ENCODE measurements around the gene ZNF710. TPM values are rescaled to one million over a fixed set of nuclear protein-coding genes. Genes with fewer than 3 reads are reported as not detected.

ZNF710 gene
- total and polyA plus RNA-seq, 2 of the 8 experiments (the other 6 are each of a cell fraction or from before 2014, with no cell fraction given), result 10.5 to 24.0 TPM

DNA sequence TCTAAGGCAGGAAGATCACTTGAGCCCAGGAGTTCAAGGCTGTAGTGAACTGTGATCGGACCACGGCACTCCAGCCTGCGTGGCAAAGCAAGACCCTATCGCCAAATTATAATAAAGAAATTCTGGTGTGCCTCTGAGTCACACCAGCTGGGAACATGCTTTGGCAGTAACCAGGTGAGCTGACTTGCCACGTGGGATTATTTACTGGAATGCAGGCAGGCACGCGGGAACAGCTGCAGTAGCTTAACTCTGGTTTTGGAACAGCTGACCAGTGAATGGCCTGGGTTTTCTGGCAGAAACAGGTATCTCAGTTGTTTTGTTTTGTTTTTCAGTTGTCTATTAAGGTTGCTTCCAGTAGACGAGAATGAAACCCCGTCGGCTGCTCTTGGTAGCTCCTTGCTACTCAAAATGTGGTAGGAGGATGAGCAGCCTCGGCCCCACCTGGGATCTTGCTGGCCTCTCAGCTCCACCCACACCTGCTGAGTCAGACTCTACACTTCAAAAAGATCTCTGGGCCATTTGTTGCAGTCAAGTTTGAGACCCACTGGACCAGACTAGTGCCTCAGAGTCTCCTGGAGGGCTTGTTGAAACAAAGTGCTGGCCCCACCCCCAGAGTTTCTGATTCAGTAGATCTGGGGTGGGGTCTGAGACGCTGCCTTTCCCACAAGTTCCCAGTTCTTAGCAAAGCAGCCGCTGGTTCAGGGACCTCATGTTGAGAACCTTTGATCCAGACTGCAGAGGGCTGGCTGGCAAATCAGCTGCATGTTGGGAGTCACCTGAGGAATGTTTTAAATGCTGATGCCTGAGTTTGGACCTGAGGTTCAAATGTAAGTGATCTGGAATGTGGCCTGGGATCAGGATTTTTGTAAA, 74.5 kb downstream of the ZNF710 start:
- Histone ChIP-seq H3K14ac (ENCODE audit: insufficient read length) (no peak overlapping the region), H2AK5ac (ENCODE audit: low read depth, low read length) (no peak overlapping the region), H3K9ac (replicated peaks in 1 of 4; ENCODE audit: extremely low read depth in 1 of 4, low read depth in 3 of 4, low read length in 3 of 4) (no peak overlapping the region), H3K27ac (ENCODE audit: low read depth, low read length) (peak overlapping the region; percentile 16; the same call in 1 of the 2 replicates), H3K23ac (ENCODE audit: insufficient read length) (no peak overlapping the region), H2BK5ac (ENCODE audit: low read depth, low read length) (peak overlapping the region; percentile 26; the same call in 1 of the 2 replicates), H3K79me2 (ENCODE audit: control insufficient read depth in 1 of 2, insufficient read depth in 2 of 2, low read length in 2 of 2) (no peaks in the 10 kb centered on the region), H4K8ac (ENCODE audit: extremely low read depth, insufficient read depth, low read length) (no peak overlapping the region), H3K23me2 (ENCODE audit: low read depth, low read length) (no peaks in the 10 kb centered on the region), H2BK120ac (replicated peaks; ENCODE audit: low read depth, low read length) (no peak overlapping the region), H3K18ac (ENCODE audit: extremely low read depth, low read length) (no peak overlapping the region; the same call in 1 of the 2 replicates), H3K56ac (replicated peaks; ENCODE audit: insufficient read length, low read depth, low read length) (no peak overlapping the region), H2BK12ac (ENCODE audit: low read depth, low read length) (0 out of 2 replicates have a peak overlapping the region, but pooled peaks have one; percentile 60), H3K36me3 (ENCODE audit: control insufficient read depth in 2 of 4, insufficient read depth in 4 of 4, low read length in 3 of 4) (peaks cover 0 to 14% (median 0%) of the 10 kb centered on the region in 4 experiments; a peak in 5 of 8 replicates), H3K4me3 (ENCODE audit: extremely low read depth in 1 of 4, insufficient read depth in 2 of 4, low read depth in 3 of 4, low read length in 4 of 4) (peak overlapping the region in 1 of 4 experiments; percentile 16; a peak in 2 of 8 replicates), H4K91ac (replicated peaks; ENCODE audit: insufficient read length, low read length) (no peak overlapping the region), H2BK20ac (ENCODE audit: low read length) (no peak overlapping the region), H3K4me1 (replicated peaks in 1 of 4; ENCODE audit: control insufficient read depth in 3 of 4, insufficient read depth in 4 of 4, low read length in 3 of 4) (peaks cover 4 to 6% (median 5%) of the 10 kb centered on the region in 4 experiments; a peak in 5 of 7 replicates), H3K79me1 (ENCODE audit: low read depth, low read length) (0 out of 2 replicates have a peak, but pooled peaks cover 2% of the 10 kb centered on the region), H4K20me1 (replicated peaks in 1 of 2; ENCODE audit: control insufficient read depth in 1 of 2, insufficient read depth in 2 of 2, low read length in 2 of 2) (peaks cover 0 to 5% of the 10 kb centered on the region in 2 experiments), H3K27me3 (replicated peaks in 1 of 4; ENCODE audit: control insufficient read depth in 3 of 4, extremely low read depth in 1 of 4, insufficient read depth in 3 of 4, low read length in 3 of 4) (no peaks in the 10 kb centered on the region), H2AFZ (ENCODE audit: low read length) (no peak overlapping the region), H3K9me3 (ENCODE audit: insufficient read depth in 2 of 2, low read depth in 1 of 2, low read length in 1 of 2) (no peaks in the 10 kb centered on the region), H4K5ac (ENCODE audit: insufficient read length, low read depth, low read length) (no peak overlapping the region), H2BK15ac (ENCODE audit: low read length) (no peak overlapping the region), H3K4ac (replicated peaks; ENCODE audit: insufficient read length, low read depth, low read length) (no peak overlapping the region), H3K4me2 (ENCODE audit: insufficient read depth in 1 of 2, low read depth in 2 of 2, low read length in 2 of 2) (peak overlapping the region; percentile 22 to 34; a peak in 2 of 4 replicates)
- DNase-seq (ENCODE audit: low read depth in 1 of 2, low spot score in 2 of 2) (peak in 1 of 2 experiments; percentile 60), FAIRE-seq (no peak)
- CTCF ChIA-PET (ENCODE audit: partially characterized antibody), result interaction anchor here (0.9 to 7.4 kb wide), 12 partner anchors 10 to 187 kb away, joined by 3 to 99 read pairs (median 4); no protein-coding TSS in a partner anchor
- 61% methylated on average over 13 of the region's 13 CpGs; no CpG with 5 or more reads in 1 of the 2 experiments for WGBS, 2 experiments (ENCODE audit: extremely low coverage in 1 of 2, insufficient coverage in 1 of 2, insufficient read length in 1 of 2, insufficient replicate concordance in 2 of 2, low coverage in 1 of 2, low lambda C conversion rate in 2 of 2, missing lambda C conversion rate in 1 of 2)
- POLR2A ChIA-PET (ENCODE audit: partially characterized antibody), result interaction anchor here (0.7 to 2.2 kb wide), 11 partner anchors 9 to 94 kb away, joined by 3 to 7 read pairs (median 4); partner anchors contain the start of genes IDH2 and ZNF710
- no peak for TF ChIP-seq CBX5 (IDR thresholded peaks at IDR 0.05; ENCODE audit: low read depth, low read length)
- peak in 1 of 2 experiments; percentile 81; a peak in 2 of 4 replicates for TF ChIP-seq SIN3A (conservative IDR thresholded peaks at IDR 0.05 in 1 of 2, IDR thresholded peaks at IDR 0.05 in 1 of 2; ENCODE audit: low read depth in 1 of 2, low read length in 2 of 2)

Measured in H1 (cell line).